H1 (cell line): Measurements from ENCODE around the gene GPR18. TPM values are rescaled to one million over a fixed set of nuclear protein-coding genes. Genes with fewer than 3 reads are reported as not detected.

Source experiments
- CTCF ChIA-PET: fragments of 300-600 bp; sonication (Branson Sonifier 250); formaldehyde crosslinking; loops from one replicate; lab custom pipeline; 2021; ENCODE audit not compliant: partially characterized antibody; lab: Charles Lee
- POLR2A ChIA-PET: fragments of 300-600 bp; sonication (Branson Sonifier 250); formaldehyde crosslinking; loops from one replicate; lab custom pipeline; 2021; ENCODE audit warnings: inconsistent platforms; ENCODE audit not compliant: partially characterized antibody; lab: Charles Lee
- DNase-seq, 2 experiments: peaks; one replicate each; pipeline versions ENCODE4 v3.0.0 to v3.0.0-alpha.2; 2010 to 2022; ENCODE audit warnings: low spot score in 2 of 2, low read depth in 1 of 2, mixed read lengths in 1 of 2
- FAIRE-seq: peaks from 2 replicates; lab custom pipeline; 2011; peaks lifted over from hg19 to GRCh38; lab: Jason Lieb, UNC
- H2AFZ ChIP-seq: 2 replicates; pipeline ENCODE4 v1.8.1; 2012; ENCODE audit warnings: low read length, inconsistent platforms
- H2AK5ac ChIP-seq: 2 replicates; pipeline ENCODE4 v1.6.1; 2013; ENCODE audit warnings: low read depth, low read length
- H2BK120ac ChIP-seq: replicated peaks from 2 replicates; pipeline ENCODE3; 2013; ENCODE audit warnings: low read depth, low read length, inconsistent platforms
- H2BK12ac ChIP-seq: 2 replicates; pipeline ENCODE4 v1.6.1; 2013; ENCODE audit warnings: low read depth, low read length
- H2BK15ac ChIP-seq: 2 replicates; pipeline ENCODE4 v1.6.1; 2013; ENCODE audit warnings: low read length
- H2BK20ac ChIP-seq: 2 replicates; pipeline ENCODE4 v1.6.1; 2013; ENCODE audit warnings: low read length
- H2BK5ac ChIP-seq: 2 replicates; pipeline ENCODE4 v1.6.1; 2013; ENCODE audit warnings: low read depth, low read length
- H3K14ac ChIP-seq: 2 replicates; pipeline ENCODE4 v1.6.1; 2013; ENCODE audit warnings: inconsistent platforms; ENCODE audit not compliant: insufficient read length
- H3K18ac ChIP-seq: 2 replicates; pipeline ENCODE4 v1.6.1; 2013; ENCODE audit warnings: low read length; ENCODE audit errors: extremely low read depth
- H3K23ac ChIP-seq: 2 replicates; pipeline ENCODE4 v1.6.1; 2013; ENCODE audit warnings: inconsistent platforms; ENCODE audit not compliant: insufficient read length
- H3K23me2 ChIP-seq: 2 replicates; pipeline ENCODE4 v1.6.1; 2013; ENCODE audit warnings: low read depth, low read length
- H3K27ac ChIP-seq: 2 replicates; pipeline ENCODE4 v1.6.1; 2011; ENCODE audit warnings: low read depth, low read length, inconsistent platforms
- H3K27me3 ChIP-seq, 4 experiments: replicated peaks in 1 of 4; 1 replicate in 1 of 4; 2 replicates in 3 of 4; pipeline versions ENCODE4 v1.6.1 to v1.8.1; 2011 to 2013; ENCODE audit warnings: low read length in 3 of 4, mild to moderate bottlenecking in 3 of 4, inconsistent platforms in 2 of 4, mixed read lengths in 2 of 4, moderate library complexity in 1 of 4; ENCODE audit not compliant: control insufficient read depth in 3 of 4, insufficient read depth in 3 of 4; ENCODE audit errors: extremely low read depth in 1 of 4
- H3K36me3 ChIP-seq, 4 experiments: 2 replicates each; pipeline versions ENCODE4 v1.6.1 to v1.8.1; 2011 to 2013; ENCODE audit warnings: mild to moderate bottlenecking in 4 of 4, low read length in 3 of 4, moderate library complexity in 2 of 4, control low read depth in 1 of 4, inconsistent platforms in 1 of 4; ENCODE audit not compliant: insufficient read depth in 4 of 4, control insufficient read depth in 2 of 4
- H3K4ac ChIP-seq: replicated peaks from 2 replicates; pipeline ENCODE3; 2013; ENCODE audit warnings: low read length, low read depth, mixed read lengths, inconsistent platforms; ENCODE audit not compliant: insufficient read length
- H3K4me1 ChIP-seq, 4 experiments: replicated peaks in 1 of 4; 1 replicate in 1 of 4; 2 replicates in 3 of 4; pipeline versions ENCODE4 v1.6.1 to v1.8.1; 2011 to 2013; ENCODE audit warnings: low read length in 3 of 4, inconsistent platforms in 2 of 4, mixed read lengths in 1 of 4; ENCODE audit not compliant: insufficient read depth in 4 of 4, control insufficient read depth in 3 of 4
- H3K4me2 ChIP-seq, 2 experiments: 2 replicates each; pipeline versions ENCODE4 v1.6.1 to v1.8.1; 2011 to 2013; ENCODE audit warnings: low read depth in 2 of 2, low read length in 2 of 2, control low read depth in 1 of 2, inconsistent platforms in 1 of 2, mild to moderate bottlenecking in 1 of 2; ENCODE audit not compliant: insufficient read depth in 1 of 2
- H3K4me3 ChIP-seq, 4 experiments: fragments of 200-600, 300-600 bp in 1 of 4; sonication (generic), shearing (Covaris generic), sonication (Bioruptor Twin) in 1 of 4; 2 replicates each; pipeline versions ENCODE4 v1.5.1 to v1.8.1; 2011 to 2016; ENCODE audit warnings: low read length in 4 of 4, low read depth in 3 of 4, control low read depth in 2 of 4, inconsistent platforms in 2 of 4, mild to moderate bottlenecking in 2 of 4, mixed read lengths in 1 of 4, moderate library complexity in 1 of 4; ENCODE audit not compliant: insufficient read depth in 2 of 4; ENCODE audit errors: extremely low read depth in 1 of 4
- H3K56ac ChIP-seq: replicated peaks from 2 replicates; pipeline ENCODE3; 2013; ENCODE audit warnings: low read depth, mild to moderate bottlenecking, mixed read lengths, low read length, inconsistent platforms; ENCODE audit not compliant: insufficient read length
- H3K79me1 ChIP-seq: 2 replicates; pipeline ENCODE4 v1.6.1; 2013; ENCODE audit warnings: low read depth, low read length, control low read depth
- H3K79me2 ChIP-seq, 2 experiments: 2 replicates each; pipeline versions ENCODE4 v1.6.1 to v1.8.1; 2012 to 2013; ENCODE audit warnings: low read length in 2 of 2, mild to moderate bottlenecking in 2 of 2, inconsistent platforms in 1 of 2; ENCODE audit not compliant: insufficient read depth in 2 of 2, control insufficient read depth in 1 of 2
- H3K9ac ChIP-seq, 4 experiments: replicated peaks in 1 of 4; 1 replicate in 1 of 4; 2 replicates in 3 of 4; pipeline versions ENCODE4 v1.6.1 to v1.8.1; 2011 to 2013; ENCODE audit warnings: low read depth in 3 of 4, low read length in 3 of 4, control low read depth in 2 of 4, mild to moderate bottlenecking in 2 of 4, moderate library complexity in 2 of 4, inconsistent platforms in 1 of 4; ENCODE audit errors: extremely low read depth in 1 of 4
- H3K9me3 ChIP-seq, 2 experiments: 2 replicates each; pipeline versions ENCODE4 v1.6.1 to v1.8.1; 2012 to 2013; ENCODE audit warnings: mild to moderate bottlenecking in 2 of 2, moderate library complexity in 2 of 2, control low read depth in 1 of 2, inconsistent platforms in 1 of 2, low read depth in 1 of 2, low read length in 1 of 2, mixed read lengths in 1 of 2; ENCODE audit not compliant: insufficient read depth in 2 of 2
- H4K20me1 ChIP-seq, 2 experiments: replicated peaks in 1 of 2; 2 replicates each; pipeline versions ENCODE3 to v1.8.1; 2011 to 2013; ENCODE audit warnings: inconsistent platforms in 2 of 2, low read length in 2 of 2, mild to moderate bottlenecking in 1 of 2; ENCODE audit not compliant: insufficient read depth in 2 of 2, control insufficient read depth in 1 of 2
- H4K5ac ChIP-seq: 2 replicates; pipeline ENCODE4 v1.6.1; 2013; ENCODE audit warnings: low read length, low read depth, mixed read lengths, inconsistent platforms; ENCODE audit not compliant: insufficient read length
- H4K8ac ChIP-seq: 2 replicates; pipeline ENCODE4 v1.8.0; 2013; ENCODE audit warnings: mild to moderate bottlenecking, moderate library complexity, low read length, inconsistent platforms; ENCODE audit not compliant: insufficient read depth; ENCODE audit errors: extremely low read depth
- H4K91ac ChIP-seq: replicated peaks from 2 replicates; pipeline ENCODE3; 2013; ENCODE audit warnings: low read length, mixed read lengths, inconsistent platforms; ENCODE audit not compliant: insufficient read length
- ATF2 ChIP-seq: IDR thresholded peaks from 2 replicates; pipeline ENCODE4 v1.6.1; 2012; ENCODE audit warnings: low read length, inconsistent platforms
- ATF3 ChIP-seq: IDR thresholded peaks from 2 replicates; pipeline ENCODE4 v1.6.1; 2011; ENCODE audit warnings: low read depth, mild to moderate bottlenecking, low read length; ENCODE audit not compliant: insufficient read depth
- CBX5 ChIP-seq: fragments of 300-800, 300-1000 bp; sonication (generic); IDR thresholded peaks from 2 replicates; pipeline ENCODE4 v1.7.1; 2016; ENCODE audit warnings: antibody characterized with exemption, low read length, low read depth
- CTBP2 ChIP-seq: IDR thresholded peaks from 2 replicates; pipeline ENCODE4 v1.7.0; 2011; ENCODE audit warnings: borderline replicate concordance, mild to moderate bottlenecking, moderate library complexity, mixed read lengths, low read length; ENCODE audit not compliant: insufficient read depth, insufficient read length
- EP300 ChIP-seq, 2 experiments: IDR thresholded peaks; 1 replicate in 1 of 2; 2 replicates in 1 of 2; pipeline ENCODE4 v1.6.1; 2011 to 2012; ENCODE audit warnings: low read depth in 2 of 2, low read length in 2 of 2, mild to moderate bottlenecking in 2 of 2, borderline replicate concordance in 1 of 2, inconsistent platforms in 1 of 2, moderate library complexity in 1 of 2
- GABPA ChIP-seq: IDR thresholded peaks from 2 replicates; pipeline ENCODE4 v1.6.1; 2011; ENCODE audit warnings: mild to moderate bottlenecking, low read length, moderate library complexity, borderline replicate concordance; ENCODE audit not compliant: insufficient read depth
- KDM4A ChIP-seq: IDR thresholded peaks from one replicate; pipeline ENCODE4 v1.7.1; 2012; ENCODE audit warnings: low read depth, mild to moderate bottlenecking, moderate library complexity, low read length, inconsistent platforms; ENCODE audit not compliant: severe bottlenecking
- SIN3A ChIP-seq, 2 experiments: IDR thresholded peaks in 1 of 2; conservative IDR thresholded peaks in 1 of 2; 2 replicates each; pipeline ENCODE4 v1.6.1; 2011 to 2012; ENCODE audit warnings: low read length in 2 of 2, improper control_type of control experiment in 1 of 2, low read depth in 1 of 2, mild to moderate bottlenecking in 1 of 2
- SUZ12 ChIP-seq: fragments of 200-600 bp; sonication (generic); IDR thresholded peaks from 2 replicates; pipeline ENCODE4 v1.6.1; 2012; ENCODE audit warnings: mild to moderate bottlenecking, inconsistent platforms, low read length, moderate library complexity, mixed read lengths
- WGBS, 2 experiments: shearing (Covaris generic) in 1 of 2; methylation state at CpG; one replicate each; pipeline versions ENCODE4 v1.1.6 to v1.1.7; 2013 to 2015; ENCODE audit warnings: low lambda C conversion rate in 2 of 2, mixed read lengths in 2 of 2, inconsistent platforms in 1 of 2, low coverage in 1 of 2, missing lambda C conversion rate in 1 of 2; ENCODE audit not compliant: insufficient replicate concordance in 2 of 2, insufficient coverage in 1 of 2, insufficient read length in 1 of 2; ENCODE audit errors: extremely low coverage in 1 of 2, missing lambda C conversion rate in 1 of 2; 5-methylcytosine and 5-hydroxymethylcytosine counted together
- polyA plus RNA-seq, 7 experiments: library from polyadenylated mRNA; depleted of rRNA in 3 of 7; stranded (reverse) in 5 of 7; unstranded in 2 of 7; fragments of >200 nt in 5 of 7; fragments of 200-250 nt in 2 of 7; gene quantifications; 1 replicate in 5 of 7; 2 replicates in 1 of 7; 4 replicates in 1 of 7; pipeline versions ENCODE4 v1.2.1 to v1.2.3, GENCODE V29; 2011 to 2013; ENCODE audit warnings: missing spikeins in 2 of 7, mixed read lengths in 2 of 7
- total RNA-seq: library from RNA; stranded (reverse); fragmentation: NEBNext Ultra II Directional; extraction: Animal tissue kit (Norgen Biotek cat#: 25700); gene quantifications from 2 replicates; pipeline ENCODE4 v1.2.1, GENCODE V29; 2021

The GPR18 gene
- total and polyA plus RNA-seq, 2 of the 8 experiments (the other 6 are each of a cell fraction or from before 2014, with no cell fraction given), result not detected

GRCh38 chr13:99208185-99208584 lies 50.0 kb downstream of the GPR18 start:
- Histone ChIP-seq H2BK5ac (no peak overlapping the region), H2AK5ac (no peak overlapping the region), H4K91ac (no peak overlapping the region), H3K56ac (no peak overlapping the region), H3K23ac (no peak overlapping the region), H2BK15ac (no peak overlapping the region), H3K4me2 (no peak overlapping the region; a peak in 1 of 4 replicates), H3K9ac (no peak overlapping the region), H4K5ac (no peak overlapping the region), H3K4me1 (peaks cover 0 to 6% (median under 1%) of the 10 kb centered on the region in 4 experiments; a peak in 3 of 7 replicates), H3K9me3 (no peaks in the 10 kb centered on the region), H3K18ac (no peak overlapping the region), H3K79me2 (peaks cover 20 to 95% of the 10 kb centered on the region in 2 experiments), H4K20me1 (peaks cover 15 to 35% of the 10 kb centered on the region in 2 experiments), H2BK20ac (no peak overlapping the region), H3K79me1 (peaks cover 26% of the 10 kb centered on the region), H3K27ac (no peak overlapping the region), H3K4me3 (no peak overlapping the region), H3K23me2 (peaks cover 2% of the 10 kb centered on the region; the same call in 1 of the 2 replicates), H2BK12ac (no peak overlapping the region), H3K14ac (no peak overlapping the region), H3K4ac (no peak overlapping the region), H3K36me3 (peaks cover 0 to 7% (median 0%) of the 10 kb centered on the region in 4 experiments; a peak in 1 of 8 replicates), H3K27me3 (no peaks in the 10 kb centered on the region), H2BK120ac (no peak overlapping the region), H4K8ac (no peak overlapping the region), H2AFZ (no peak overlapping the region)
- DNase-seq (peak in 1 of 2 experiments; percentile 28), FAIRE-seq (no peak)
- WGBS, 2 experiments, result 81% methylated on average over 3 of the region's 3 CpGs; no CpG with 5 or more reads in 1 of the 2 experiments
- ChIA-PET CTCF (interaction anchor here (1.5 to 4.9 kb wide), 3 partner anchors 15 to 61 kb away, joined by 3 to 20 read pairs (median 6); no protein-coding TSS in a partner anchor), POLR2A (interaction anchor here (2.5 kb wide), 1 partner anchor 8 kb away, joined by 23 read pairs; the partner anchor contains the start of gene UBAC2)
- TF ChIP-seq EP300 (IDR thresholded peaks at IDR 0.05; ENCODE audit: borderline replicate concordance in 1 of 2, low read depth in 2 of 2, low read length in 2 of 2) (no peak), CTBP2 (no peak), SUZ12 (no peak), ATF3 (no peak), SIN3A (conservative IDR thresholded peaks at IDR 0.05 in 1 of 2, IDR thresholded peaks at IDR 0.05 in 1 of 2; ENCODE audit: low read depth in 1 of 2, low read length in 2 of 2) (no peak), ATF2 (no peak), GABPA (no peak), KDM4A (no peak), CBX5 (no peak)
